SJCRH30 (cell line): ENCODE measurements around the gene COL20A1. TPM values are rescaled to one million over a fixed set of nuclear protein-coding genes. Genes with fewer than 3 reads are reported as not detected.
"Not testable (repeated sequence)": the region's sequence is repeated elsewhere in the genome, so short reads cannot be mapped to it uniquely, and the experiment has no call there.

Experiments used
- DNase-seq, 2 experiments: peaks; one replicate each; pipeline ENCODE4 v3.0.0-alpha.2; 2015 to 2020
- H3K27ac ChIP-seq: fragments of 250-450 bp; sonication (Bioruptor Pico); 2 replicates; pipeline ENCODE4 v1.5.1; 2020; ENCODE audit warnings: mild to moderate bottlenecking, moderate library complexity
- H3K27me3 ChIP-seq: fragments of 250-450 bp; sonication (Bioruptor Pico); 2 replicates; pipeline ENCODE4 v1.5.1; 2020; ENCODE audit warnings: mild to moderate bottlenecking, moderate library complexity
- H3K36me3 ChIP-seq: fragments of 250-450 bp; sonication (Bioruptor Pico); 2 replicates; pipeline ENCODE4 v1.5.1; 2020; ENCODE audit warnings: mild to moderate bottlenecking, moderate library complexity
- H3K4me1 ChIP-seq: fragments of 250-450 bp; sonication (Bioruptor Pico); 2 replicates; pipeline ENCODE4 v1.5.1; 2020; ENCODE audit warnings: mild to moderate bottlenecking, moderate library complexity
- H3K4me3 ChIP-seq: fragments of 250-450 bp; sonication (Bioruptor Pico); 2 replicates; pipeline ENCODE4 v1.5.1; 2020; ENCODE audit warnings: mild to moderate bottlenecking, moderate library complexity
- H3K9me3 ChIP-seq: fragments of 250-450 bp; sonication (Bioruptor Pico); replicated peaks from 2 replicates; pipeline ENCODE4 v1.5.1; 2020; ENCODE audit warnings: mild to moderate bottlenecking, moderate library complexity
- total RNA-seq: library from RNA; depleted of rRNA; stranded (reverse); fragments of >200 nt; shearing (Covaris generic); gene quantifications from 2 replicates; pipeline ENCODE4 v1.2.3, GENCODE V29; 2014

Gene COL20A1
- total RNA-seq, 1 experiment from 2014 or later, result not detected

DNA sequence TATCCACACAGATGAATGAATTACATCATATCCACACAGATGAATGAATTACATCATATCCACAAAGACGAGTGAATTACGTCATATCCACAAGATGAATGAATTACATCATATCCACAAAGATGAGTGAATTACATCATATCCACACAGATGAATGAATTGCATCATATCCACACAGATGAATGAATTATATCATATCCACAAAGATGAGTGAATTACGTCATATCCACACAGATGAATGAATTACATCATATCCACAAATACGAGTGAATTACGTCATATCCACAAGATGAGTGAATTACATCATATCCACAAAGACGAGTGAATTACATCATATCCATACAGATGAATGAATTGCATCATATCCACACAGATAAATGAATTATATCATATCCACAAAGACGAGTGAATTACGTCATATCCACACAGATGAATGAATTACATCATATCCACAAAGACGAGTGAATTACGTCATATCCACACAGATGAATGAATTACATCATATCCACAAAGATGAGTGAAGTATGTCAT is 47.2 kb downstream of the COL20A1 start:
- not testable (repeated sequence) for H3K4me3 ChIP-seq, H3K27ac ChIP-seq, DNase-seq

DNA sequence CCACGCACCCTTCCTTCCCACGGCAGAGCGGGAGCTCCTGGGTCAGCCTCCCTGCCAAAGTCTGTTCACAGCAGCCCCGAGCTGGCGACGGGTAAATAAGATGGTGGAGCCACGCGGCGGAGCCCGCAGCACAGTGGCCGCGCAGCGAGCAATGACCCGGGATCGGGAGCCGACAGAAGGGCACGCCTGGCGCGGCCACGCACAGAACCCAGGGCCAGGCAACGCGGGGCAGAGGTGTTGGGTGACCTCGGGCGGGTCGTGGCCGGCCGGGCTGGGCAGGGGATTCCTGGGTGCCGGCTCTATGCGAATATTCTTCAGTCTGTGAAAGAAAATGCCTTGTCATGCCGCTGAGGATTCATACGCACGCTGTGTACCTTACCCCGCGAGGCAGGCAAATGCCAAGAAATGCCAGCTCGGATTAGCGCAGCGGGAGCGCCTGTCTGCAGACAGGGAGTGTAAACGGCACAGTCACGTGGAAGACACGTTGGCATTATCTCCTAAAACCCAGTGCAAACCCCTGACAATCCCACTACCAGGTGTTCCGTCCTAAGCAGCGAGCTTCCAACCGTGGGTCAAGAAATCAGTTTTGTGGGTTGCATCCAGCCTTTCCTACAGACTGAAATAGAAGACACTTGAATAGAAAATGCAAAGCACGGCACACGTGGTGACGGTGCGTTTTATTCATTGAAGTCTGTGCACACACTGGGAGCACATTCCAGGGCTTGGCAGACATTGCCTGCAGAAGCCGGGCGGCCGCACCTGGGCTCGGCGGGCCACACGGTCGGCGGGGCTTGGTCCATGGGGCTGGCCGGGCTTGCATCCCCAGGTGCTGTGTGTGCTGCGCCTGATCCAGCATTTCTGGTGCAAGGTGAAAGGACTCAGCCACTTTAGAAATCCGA is 49.8 kb downstream of the COL20A1 start:
- Histone ChIP-seq H3K4me3 (peak overlapping the region; percentile 37), H3K9me3 (no peaks in the 10 kb centered on the region), H3K27me3 (peaks cover 16% of the 10 kb centered on the region), H3K4me1 (peaks cover 35% of the 10 kb centered on the region), H3K27ac (peak overlapping the region; percentile 69), H3K36me3 (no peaks in the 10 kb centered on the region)
- no peak for DNase-seq

More for the DNA sequence above, 47.2 kb downstream of the COL20A1 start:
- H3K27me3 ChIP-seq, H3K36me3 ChIP-seq, H3K9me3 ChIP-seq: not testable (repeated sequence)
- H3K4me1 ChIP-seq, result peaks cover 27% of the 10 kb centered on the region

DNA sequence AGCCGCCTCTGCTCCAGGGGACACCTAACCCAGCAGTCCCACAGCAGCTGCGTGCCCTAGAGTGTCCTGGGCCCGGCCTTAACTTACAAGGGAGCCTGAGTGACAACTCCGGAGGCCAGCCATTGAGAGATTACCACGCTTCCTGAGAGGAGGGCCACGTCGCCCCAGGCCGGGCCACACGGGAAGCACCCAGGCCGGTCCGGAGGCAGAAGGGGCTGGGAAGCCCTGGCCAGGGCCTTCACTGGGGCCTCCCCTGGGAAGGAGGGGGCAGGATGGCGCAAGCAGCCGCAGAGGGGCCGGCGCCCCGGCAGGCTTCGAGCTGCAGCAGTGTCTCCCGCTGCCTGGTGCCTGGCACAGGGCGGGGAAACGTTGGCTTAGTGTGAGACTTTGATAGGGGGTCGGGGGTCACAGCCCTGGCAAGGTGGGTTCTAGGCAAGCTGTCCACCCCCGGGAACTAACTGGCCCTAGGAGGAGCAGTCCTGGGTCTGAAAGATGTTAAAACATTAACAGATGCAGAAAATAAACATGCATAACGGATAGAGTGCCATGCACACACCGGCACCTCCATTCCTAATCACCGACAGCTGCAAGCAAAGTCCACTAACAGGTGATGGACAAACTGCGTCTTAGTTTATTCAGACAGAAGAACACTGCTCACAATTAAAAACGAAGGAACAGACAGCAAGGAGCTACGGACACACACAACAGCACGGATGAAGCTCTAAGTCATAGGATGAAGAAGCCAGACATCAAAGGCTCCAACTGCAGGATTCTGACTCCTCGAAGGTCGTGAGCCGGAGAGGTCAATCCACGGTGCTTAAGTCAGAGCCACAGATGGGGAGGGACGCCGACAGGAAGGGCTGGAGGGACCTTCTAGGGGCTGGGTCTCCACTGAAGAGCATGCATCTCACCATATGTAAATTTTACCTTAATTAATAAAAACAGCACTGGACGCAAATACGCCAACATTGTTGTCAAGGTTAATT is 50.8 kb downstream of the COL20A1 start:
- Histone ChIP-seq H3K27ac (peak overlapping the region; percentile 69), H3K27me3 (peaks cover 16% of the 10 kb centered on the region), H3K9me3 (no peaks in the 10 kb centered on the region), H3K4me1 (peaks cover 35% of the 10 kb centered on the region), H3K36me3 (no peaks in the 10 kb centered on the region), H3K4me3 (peak overlapping the region; percentile 37)
- peak; percentile 86 to 92 for DNase-seq

DNA sequence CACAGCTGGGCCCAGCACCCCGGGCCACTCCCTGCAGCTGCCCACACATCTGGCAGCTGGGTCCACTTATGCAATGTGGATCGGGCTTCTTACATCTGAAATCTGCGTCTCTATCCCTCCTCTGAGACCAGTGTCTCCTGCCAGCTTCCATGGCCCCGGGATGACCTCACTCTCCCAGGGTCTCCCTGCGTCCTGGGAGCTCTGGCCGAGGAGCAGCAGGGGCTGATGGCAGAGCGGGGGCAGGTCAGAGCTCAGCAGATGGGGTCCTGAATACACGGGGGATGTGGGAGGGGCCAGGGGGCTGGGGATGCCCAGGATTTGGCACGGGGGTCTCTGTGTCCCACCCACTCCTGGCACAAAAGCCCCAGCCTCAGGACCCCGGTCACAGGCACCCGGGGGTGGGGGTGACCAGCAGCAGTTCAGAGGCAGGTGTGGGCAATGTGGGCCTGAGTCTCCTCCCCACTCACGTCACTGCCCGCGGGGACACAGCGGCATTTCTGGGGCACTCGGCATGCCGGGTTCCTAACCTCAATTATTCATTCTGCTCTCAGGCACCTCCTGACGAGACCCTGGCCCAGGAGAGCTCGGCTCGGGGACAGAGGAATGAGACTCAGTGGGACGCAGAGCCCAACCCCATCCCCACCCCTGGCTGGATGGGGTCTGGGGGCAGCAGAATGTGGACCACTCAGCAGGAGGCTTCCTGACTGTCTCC is 51.8 kb downstream of the COL20A1 start:
- Histone ChIP-seq H3K4me1 (peaks cover 35% of the 10 kb centered on the region), H3K4me3 (no peak overlapping the region; the same call in 1 of the 2 replicates), H3K27me3 (peaks cover 16% of the 10 kb centered on the region), H3K9me3 (no peaks in the 10 kb centered on the region), H3K36me3 (no peaks in the 10 kb centered on the region), H3K27ac (peak overlapping the region; percentile 69; the same call in 1 of the 2 replicates)
- DNase-seq, result peak; percentile 74 to 77

DNA sequence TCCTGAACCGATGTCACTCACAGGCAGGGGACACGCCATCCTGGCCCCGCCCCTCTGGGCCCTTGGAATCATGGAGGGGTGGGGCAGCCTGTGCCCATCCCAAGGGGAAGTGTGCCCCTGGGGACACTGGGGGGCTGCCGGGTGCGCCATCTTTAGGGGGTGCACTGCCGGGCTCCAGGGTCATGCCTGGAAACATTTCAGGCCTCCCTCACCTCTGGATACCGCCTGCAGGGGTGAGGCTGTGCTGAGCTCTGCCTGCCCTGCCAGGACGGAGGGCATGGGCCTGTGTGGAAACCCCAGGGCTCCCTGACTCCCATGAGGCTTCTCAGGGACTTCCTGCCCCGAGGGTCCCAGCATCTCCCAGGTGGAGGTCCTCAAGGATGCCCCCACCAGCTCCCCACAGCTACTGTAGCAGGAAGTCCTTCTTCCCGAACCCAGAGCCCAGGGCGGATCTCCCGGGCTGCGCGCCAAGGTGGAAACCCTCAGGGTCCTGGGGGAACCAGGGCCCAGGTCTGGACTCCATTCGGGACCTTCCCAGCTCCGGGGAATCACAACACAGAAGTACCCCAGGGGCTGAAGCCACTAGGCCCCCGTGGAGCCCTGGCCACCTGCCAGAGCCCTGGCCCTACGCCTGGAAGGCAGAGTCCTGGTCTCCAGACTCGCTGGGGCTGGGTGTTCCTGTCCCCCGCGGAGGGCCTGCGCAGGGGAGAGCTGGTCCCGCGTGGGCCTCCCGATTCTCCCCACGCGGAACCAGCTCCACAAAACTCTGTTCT is 52.5 kb downstream of the COL20A1 start:
- Histone ChIP-seq H3K4me3 (no peak overlapping the region; the same call in 1 of the 2 replicates), H3K36me3 (no peaks in the 10 kb centered on the region), H3K9me3 (no peaks in the 10 kb centered on the region), H3K4me1 (peaks cover 35% of the 10 kb centered on the region), H3K27me3 (peaks cover 16% of the 10 kb centered on the region), H3K27ac (no peak overlapping the region; the same call in 1 of the 2 replicates)
- peak; percentile 67 to 78 for DNase-seq

DNA sequence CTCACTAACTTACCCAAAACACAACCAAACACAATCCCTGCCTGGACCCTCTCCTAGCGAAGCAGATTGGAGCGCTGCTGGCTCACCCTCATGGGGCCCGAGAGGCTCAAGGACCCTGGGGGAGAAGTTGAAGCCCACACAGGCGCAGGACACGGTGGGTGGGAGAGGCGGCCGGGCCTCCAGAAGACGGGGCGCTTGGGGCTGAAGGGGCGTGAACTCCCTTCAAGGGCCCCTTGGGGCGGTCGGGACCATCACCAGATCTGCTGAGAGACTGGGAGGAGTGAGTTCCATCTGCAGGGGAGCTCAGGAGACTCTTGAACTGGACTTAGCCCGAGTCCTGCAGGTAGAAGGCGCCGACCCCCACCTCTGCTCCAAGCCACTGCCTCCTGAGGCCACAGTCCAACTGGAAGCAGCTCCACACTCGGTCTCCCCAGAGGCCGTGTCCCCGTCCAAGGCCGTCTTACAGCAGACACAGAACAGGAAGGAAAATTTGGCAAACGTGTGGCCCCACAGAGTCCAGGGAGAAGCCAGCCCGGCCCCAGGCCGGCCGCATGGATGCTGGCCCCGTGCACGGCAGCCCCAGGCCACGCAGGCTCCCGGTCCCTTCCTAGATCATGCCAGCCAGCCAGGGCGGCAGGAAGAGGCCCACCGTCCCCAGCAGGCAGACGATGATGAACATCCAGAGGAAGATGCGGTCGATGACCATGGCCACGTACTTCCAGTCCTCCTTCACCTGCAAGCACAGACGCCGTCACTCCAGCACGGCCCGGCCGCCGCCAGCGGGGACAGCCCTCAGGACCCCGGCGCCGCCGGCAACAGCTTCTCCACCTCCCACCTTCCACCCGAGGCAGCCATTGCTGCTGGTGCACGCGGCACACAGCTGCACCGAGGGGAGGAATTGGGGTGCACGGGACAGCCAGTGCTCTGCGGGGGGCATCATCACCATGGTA is 53.4 kb downstream of the COL20A1 start:
- Histone ChIP-seq H3K4me1 (peaks cover 35% of the 10 kb centered on the region), H3K27me3 (peaks cover 16% of the 10 kb centered on the region), H3K27ac (no peak overlapping the region), H3K9me3 (0 out of 2 replicates have a peak, but pooled peaks cover 2% of the 10 kb centered on the region), H3K36me3 (no peaks in the 10 kb centered on the region), H3K4me3 (no peak overlapping the region)
- no peak for DNase-seq

DNA sequence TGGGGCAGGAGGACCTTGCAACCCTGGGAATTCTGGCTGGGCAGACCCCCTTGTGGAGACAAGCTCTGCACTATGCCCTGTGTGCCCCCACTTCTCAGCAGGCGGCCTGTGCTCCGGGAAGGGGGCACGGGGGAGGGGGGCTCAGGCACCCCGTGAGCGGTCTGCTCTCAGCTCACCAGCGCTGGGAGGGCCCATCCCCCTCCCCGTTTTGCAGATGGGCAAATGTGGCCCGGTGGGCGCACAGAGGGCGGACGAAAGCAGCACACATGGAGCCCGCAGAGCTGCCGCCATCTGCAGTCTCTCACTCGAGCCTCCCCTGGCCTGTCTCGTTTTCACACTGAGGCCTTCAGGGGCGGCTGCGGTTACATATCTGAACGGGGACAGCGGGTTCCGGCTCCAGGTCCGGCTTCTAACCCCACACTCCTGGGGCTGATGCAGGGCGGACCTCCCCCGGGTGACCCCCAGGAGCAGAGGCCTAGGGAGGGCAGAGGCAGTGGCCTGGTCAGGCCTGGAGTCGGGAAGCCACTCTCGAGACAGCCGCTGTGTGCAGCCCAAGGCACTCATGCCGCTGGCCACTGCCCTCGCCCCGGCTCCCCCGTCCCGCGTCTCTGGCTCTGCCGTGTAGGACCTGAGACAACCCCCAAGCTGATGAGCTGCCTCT is 54.2 kb downstream of the COL20A1 start:
- H3K4me1 ChIP-seq, result peaks cover 35% of the 10 kb centered on the region
- peaks cover 16% of the 10 kb centered on the region for H3K27me3 ChIP-seq
- no peak overlapping the region for H3K27ac ChIP-seq
- H3K4me3 ChIP-seq, result no peak overlapping the region
- DNase-seq, result no peak
- 0 out of 2 replicates have a peak, but pooled peaks cover 3% of the 10 kb centered on the region for H3K9me3 ChIP-seq
- H3K36me3 ChIP-seq, result no peaks in the 10 kb centered on the region

DNA sequence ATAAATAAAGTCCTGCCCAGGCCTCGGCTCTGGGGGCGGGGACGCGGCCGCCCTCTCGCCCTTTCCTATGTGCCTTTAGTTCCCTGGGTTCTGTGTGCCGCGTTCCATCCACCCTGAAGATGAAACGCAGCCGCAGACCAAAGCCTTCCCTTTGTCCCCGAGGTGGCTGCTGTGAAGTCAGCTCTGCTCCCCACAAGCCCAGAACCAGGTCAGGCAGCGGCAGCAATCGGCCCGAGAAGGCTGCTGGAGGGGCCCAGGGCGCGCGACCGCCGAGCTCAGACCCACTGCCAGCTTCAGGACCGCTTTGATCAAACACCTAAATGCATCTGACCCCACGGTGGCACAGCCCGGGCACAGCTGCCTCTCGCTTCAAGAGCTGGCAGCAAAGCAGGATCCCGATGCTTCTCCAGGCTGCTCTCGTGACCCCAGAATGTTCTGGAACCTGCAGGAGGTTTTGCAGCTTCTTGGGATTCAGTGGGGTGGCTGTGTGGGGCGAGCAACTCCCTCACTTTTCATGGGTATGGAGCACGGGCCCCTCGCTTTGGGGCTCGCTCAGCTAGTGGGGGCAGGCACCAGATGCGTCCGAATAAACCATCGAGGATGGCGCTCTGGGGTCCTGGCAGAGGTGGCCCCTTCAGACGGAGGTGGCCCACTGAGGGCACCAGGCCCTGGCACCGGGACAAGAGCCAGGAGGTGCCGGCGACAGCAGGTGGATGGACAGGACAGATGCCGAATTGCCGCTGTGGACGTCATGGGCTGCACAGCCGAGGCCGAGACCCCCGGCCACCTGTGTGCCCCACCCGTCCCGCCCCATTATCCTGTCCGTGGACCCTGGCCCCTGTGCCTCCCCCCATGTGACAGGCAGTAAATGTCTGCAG is 55.2 kb downstream of the COL20A1 start:
- peaks cover 28% of the 10 kb centered on the region for H3K4me1 ChIP-seq
- H3K27me3 ChIP-seq, result peaks cover 16% of the 10 kb centered on the region
- H3K27ac ChIP-seq, result no peak overlapping the region
- no peak for DNase-seq
- H3K9me3 ChIP-seq, result 0 out of 2 replicates have a peak, but pooled peaks cover 3% of the 10 kb centered on the region
- H3K4me3 ChIP-seq, result no peak overlapping the region
- H3K36me3 ChIP-seq, result no peaks in the 10 kb centered on the region

DNA sequence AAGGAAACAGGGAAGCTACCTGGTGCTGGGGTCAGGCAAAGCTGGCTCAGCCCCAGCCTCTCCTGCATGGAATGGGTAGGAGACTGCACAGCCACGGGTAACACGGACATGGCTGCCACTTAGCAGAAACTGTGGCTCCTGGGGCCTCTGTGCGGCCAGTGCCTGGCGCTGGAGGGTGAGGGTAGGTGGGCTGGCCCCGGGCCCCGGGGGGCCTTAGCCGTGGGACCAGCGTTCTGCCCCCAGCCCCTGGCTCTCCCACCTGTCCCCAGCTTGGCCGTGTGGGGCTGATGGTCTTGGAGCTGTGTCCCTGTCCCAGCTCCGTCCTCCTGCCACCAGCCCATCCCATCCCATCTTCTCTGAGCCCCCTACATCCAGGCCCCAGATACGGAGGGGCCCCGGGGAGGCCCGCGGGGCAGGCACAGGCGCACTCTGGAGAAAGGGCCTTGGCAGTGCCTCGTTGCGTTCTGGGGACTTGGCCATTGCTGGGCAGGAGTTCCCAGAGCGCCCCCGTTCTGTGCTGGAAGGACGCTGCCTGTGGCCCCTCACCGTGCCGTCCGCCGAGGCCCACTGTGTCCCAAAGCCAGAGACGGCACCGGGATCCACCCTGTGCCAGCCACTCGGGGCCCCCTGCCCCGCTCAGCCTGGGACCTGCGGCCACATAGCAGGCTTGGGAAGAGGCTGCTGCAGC is 56.0 kb downstream of the COL20A1 start:
- Histone ChIP-seq H3K9me3 (0 out of 2 replicates have a peak, but pooled peaks cover 3% of the 10 kb centered on the region), H3K27ac (no peak overlapping the region), H3K27me3 (peaks cover 16% of the 10 kb centered on the region)

DNA sequence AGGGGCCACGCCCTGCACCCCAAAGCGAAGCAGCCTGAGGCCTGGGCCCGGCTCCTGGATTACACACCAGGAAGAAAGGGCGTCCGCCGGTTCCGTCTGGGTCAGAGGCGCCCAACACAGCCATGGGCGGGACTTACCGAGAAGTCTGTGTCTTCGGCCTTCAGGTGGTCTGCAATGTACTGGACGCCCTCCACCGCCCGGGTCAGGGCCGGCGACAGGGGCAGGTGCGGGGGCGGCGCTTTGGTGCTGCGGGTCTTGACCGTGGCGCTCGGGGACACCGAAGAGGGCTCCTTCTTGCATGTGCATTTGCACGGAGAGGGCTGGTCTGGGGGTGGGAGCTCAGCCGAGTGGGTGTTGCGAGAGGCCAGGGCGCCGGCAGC is 56.5 kb downstream of the COL20A1 start:
- no peak for DNase-seq
- H3K9me3 ChIP-seq, result 0 out of 2 replicates have a peak, but pooled peaks cover 3% of the 10 kb centered on the region
- no peaks in the 10 kb centered on the region for H3K36me3 ChIP-seq
- no peak overlapping the region for H3K27ac ChIP-seq
- peaks cover 16% of the 10 kb centered on the region for H3K4me1 ChIP-seq
- peaks cover 16% of the 10 kb centered on the region for H3K27me3 ChIP-seq
- no peak overlapping the region for H3K4me3 ChIP-seq

More for the DNA sequence above, 56.0 kb downstream of the COL20A1 start:
- DNase-seq, result no peak
- Histone ChIP-seq H3K36me3 (no peaks in the 10 kb centered on the region), H3K4me3 (no peak overlapping the region), H3K4me1 (peaks cover 20% of the 10 kb centered on the region)

DNA sequence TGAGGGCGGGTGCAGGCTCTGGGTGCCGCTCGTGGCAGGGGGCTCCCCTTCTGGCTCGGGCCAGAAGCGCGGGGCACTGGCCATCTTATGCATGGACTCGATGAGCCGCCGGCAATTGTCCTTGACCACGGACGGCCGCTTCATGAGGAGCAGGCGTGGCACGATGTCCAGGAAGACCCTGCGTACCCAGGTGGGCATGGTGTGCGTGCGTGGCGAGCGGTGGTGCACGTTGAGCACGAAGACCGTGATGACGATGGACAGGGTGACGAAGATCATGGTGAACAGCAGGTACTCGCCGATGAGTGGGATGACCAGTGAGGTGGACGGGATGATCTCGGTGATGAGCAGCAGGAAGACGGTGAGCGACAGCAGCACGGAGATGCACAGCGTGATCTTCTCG is 57.2 kb downstream of the COL20A1 start:
- no peak overlapping the region for H3K27ac ChIP-seq
- DNase-seq, result no peak
- peaks cover 9% of the 10 kb centered on the region for H3K4me1 ChIP-seq
- no peak overlapping the region for H3K4me3 ChIP-seq
- peaks cover 14% of the 10 kb centered on the region for H3K27me3 ChIP-seq
- 0 out of 2 replicates have a peak, but pooled peaks cover 3% of the 10 kb centered on the region for H3K9me3 ChIP-seq
- no peaks in the 10 kb centered on the region for H3K36me3 ChIP-seq
